NCI-H82 (cell line): ENCODE data around the gene AMOTL1.
A peak's percentile ranks its signal among the peaks of the same experiment; 100 is the strongest.
"Not testable (repeated sequence)": the region's sequence is repeated elsewhere in the genome, so short reads cannot be mapped to it uniquely, and the experiment has no call there.

ENCODE experiments used
- DNase-seq: peaks from one replicate; lab custom pipeline; 2025; lab: John Stamatoyannopoulos, UW

The AMOTL1 gene

DNA sequence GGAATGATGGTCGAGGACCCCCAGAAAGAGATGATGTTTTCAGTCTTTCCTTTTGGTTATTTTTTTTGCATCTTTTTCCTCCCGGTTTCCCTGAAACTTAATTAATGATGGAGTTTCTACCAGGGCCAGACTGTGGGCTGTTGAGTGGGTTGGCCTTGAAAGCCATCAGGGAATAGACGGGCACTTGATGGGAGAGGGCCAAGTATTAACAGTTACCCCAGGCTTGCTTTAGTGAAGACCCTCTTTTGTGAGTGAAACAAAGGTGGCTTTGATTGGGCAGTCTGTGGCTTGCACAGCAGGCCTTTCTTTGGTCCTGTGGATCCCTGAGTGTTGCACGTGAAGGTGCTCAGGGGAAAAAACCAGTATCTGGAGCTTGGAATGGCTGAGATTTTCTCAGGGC lies 56.9 kb downstream of the AMOTL1 start:
- DNase-seq, result no peak

DNA sequence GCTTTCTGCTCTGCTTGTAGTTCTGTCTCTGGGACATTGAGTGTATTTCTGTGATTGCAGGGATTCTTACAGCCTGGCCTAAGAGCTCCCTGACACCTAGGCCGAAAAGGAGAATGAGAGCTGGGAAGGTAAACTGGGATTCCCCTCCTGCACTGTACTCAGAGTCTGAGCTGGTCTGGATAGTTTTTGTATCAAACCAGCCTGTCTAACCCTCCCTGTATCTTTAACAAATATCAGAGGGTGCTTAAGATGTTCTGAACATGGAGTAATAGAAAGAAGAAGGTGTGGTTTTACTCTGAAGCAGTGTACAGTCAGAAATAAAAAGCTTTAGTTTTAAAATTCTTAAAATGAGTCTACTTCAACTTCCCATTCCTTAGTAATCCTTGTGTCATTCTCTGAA lies 57.3 kb downstream of the AMOTL1 start:
- DNase-seq, result no peak

DNA sequence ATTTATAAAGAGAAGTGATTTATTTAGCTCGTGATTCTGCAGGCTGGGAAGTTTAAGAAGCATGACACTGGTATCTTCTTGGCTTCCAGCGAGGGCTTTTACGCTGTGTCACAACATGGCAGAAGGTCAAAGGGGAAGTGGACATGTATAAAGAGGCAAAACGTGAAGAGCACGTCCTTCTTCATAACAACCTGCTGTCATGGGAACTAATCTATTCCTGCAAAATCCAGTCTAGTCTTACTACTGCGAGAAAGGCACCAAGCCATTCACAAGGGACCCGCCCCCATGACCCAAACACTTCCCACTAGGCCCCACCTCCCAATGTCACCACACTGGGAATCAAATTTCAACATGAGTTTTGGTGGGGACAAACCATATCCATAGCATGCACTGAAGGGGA lies 58.3 kb downstream of the AMOTL1 start:
- peak; percentile 10 for DNase-seq

DNA sequence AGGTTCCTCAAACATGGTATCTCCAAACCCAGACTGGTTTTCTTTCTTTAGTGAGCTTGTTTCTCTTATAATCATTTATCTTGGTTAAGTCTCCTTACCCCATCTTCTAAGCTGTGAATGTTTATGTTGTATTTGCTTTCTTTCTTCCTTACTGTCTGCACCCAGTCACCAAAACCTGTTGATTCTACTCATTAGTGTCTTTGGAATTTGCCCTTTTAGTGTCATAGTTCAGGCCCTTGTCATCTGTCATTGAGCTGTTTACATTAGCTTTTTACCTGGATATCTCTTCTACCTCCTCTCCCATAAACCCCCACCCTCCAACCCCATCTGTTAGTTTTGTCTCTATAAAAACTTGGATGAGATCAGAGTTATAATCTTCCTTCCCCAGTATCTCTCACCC lies 59.9 kb downstream of the AMOTL1 start:
- DNase-seq, result peak; percentile 51

DNA sequence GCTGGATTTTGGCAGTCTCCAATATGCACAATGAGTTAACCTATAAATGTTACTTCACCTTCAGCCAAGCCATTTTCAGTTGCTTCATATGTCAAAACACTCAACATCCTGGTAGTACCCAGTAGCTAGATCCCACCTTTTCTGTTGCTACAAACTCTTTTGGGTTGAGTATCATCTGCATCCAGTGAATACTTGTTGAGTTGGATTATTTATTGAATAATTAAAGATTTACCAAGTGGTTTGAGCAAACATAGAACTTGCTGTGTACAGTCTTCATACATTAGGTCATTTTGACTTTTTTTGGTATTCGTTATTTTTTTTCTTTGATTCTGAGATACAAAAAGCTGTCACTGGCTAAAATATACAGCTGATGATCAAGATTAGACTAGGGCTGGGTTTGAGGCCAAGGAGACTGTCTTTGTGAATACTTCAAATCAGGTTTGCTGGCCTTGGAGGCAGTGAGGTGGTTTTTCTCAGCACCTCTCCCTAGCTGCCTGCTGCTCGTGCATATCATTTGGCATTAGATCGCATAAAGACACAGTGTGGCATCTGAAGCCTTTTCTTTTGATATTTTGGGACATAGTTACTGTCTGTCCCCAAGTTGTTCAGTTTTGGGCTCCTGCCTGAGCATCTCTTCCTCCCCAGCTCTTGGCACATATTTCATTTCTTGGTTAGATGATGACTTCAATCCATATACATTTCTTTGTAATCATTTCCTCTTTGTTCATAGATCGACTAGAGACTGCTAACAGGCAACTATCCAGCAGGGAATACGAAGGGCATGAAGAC lies 62.8 kb downstream of the AMOTL1 start:
- DNase-seq, result no peak

DNA sequence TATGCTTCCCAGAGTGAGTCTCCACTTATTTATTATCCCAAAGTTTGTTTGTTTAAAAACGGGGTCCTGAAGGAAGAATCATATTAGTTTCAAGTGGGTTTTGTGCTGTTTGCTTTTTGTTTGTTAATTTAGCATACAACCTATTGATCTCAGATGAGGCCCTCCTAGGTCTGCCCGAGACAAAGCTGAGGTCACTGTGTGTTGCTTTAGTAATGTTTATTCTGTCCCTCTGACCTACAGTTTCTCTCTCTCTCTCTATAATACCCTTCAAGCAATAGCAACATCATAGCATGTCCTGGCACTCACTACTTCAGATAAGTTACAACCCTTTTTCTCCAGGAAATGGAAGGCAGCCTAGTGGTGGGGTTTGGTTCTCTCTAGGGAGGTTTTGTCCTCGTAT lies 63.4 kb downstream of the AMOTL1 start:
- DNase-seq, result no peak

DNA sequence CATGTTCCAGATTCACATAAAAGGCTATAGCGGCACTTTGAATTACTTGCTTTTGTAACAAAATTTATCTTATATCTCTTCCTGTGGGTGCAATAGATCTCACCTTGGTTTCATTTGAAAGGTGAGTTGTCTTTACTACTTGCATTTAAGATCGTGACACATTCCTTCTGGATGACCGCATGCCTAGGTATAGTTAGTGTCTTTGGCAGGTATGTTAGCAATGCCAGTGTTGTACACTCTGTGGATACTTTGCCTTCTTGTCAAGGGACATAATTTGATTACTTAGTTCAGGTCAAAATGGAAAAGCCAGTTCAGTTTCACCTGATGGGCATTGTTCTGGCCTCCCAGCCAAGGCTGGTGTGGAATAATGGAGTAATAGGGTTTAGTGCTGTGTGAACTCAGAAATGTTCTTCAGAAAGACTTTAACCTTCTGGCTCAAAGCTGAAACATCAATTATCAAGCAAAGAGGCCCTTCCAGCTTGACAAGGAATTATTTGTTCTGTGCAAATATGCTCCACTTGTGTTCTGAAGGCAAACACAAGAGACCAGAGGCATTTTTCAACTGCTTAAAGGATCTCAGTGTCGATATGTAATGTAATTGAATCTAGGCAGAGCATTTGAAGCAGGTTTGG lies 64.6 kb downstream of the AMOTL1 start:
- DNase-seq, result no peak

DNA sequence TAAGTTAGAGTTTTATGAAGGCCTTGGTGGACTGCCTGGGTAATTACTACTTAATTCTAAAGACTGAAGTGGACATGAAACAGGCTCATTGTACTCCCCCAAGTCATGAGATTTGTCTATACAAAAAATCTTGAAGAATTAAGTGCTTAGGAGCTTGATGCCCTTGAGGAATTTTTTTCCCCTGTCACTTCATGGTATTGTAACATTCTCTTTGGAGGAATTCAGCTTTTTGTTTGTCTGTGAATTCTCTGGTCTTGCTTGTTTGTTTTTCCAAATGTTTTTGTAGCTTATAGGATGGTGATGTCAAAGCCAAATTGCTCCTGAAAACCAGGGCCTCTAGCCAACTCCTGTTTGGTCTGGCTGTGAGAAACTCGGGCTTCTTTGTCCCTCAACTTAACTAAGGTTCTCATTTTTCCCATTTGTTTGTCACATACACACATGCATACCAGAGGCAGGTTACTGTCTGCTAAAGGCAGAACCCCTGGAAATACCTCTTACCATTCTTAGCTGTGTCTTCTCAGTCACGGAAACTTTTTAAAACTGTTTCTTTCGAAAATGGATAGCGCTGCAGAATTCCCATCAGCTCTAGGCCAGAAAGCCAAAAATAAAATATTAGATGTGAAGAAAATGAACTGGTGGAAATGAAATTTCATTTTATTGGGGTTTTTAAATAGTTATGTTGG lies 66.9 kb downstream of the AMOTL1 start:
- DNase-seq, result no peak

DNA sequence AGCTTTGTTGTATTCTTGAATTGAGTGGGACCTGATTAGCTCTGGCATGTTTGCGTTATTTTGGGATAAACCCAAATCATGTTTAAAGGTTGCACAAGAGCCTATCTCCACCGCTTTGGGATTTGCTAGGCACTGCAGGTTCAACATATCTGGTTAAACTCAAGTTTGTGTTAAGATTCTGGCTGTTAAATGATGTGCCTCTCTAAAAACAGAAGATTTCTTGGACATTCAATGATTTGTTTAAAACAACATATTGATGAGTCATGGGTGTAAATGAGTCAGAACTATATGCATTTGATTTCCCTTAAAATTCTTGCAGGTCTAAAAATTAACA lies 67.4 kb downstream of the AMOTL1 start:
- no peak for DNase-seq

DNA sequence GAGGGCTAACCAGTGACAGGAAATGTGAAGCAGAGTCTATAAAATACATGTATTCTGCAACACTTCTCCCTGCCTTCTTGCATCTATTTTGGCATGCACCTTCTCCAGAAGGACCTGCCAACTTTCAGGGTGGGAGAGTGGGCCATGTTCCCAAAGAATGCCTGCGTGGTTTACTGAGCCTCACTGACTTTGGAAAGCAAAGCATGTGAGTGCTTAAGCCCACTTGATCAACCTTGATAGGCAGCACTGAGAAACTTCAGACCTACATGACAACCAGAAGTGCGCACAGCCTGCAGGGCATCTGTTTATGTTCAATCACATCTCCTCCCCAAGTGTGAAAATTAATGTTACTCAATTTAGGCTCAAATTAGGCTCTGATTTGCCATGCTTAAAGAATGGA lies 69.2 kb downstream of the AMOTL1 start:
- no peak for DNase-seq

DNA sequence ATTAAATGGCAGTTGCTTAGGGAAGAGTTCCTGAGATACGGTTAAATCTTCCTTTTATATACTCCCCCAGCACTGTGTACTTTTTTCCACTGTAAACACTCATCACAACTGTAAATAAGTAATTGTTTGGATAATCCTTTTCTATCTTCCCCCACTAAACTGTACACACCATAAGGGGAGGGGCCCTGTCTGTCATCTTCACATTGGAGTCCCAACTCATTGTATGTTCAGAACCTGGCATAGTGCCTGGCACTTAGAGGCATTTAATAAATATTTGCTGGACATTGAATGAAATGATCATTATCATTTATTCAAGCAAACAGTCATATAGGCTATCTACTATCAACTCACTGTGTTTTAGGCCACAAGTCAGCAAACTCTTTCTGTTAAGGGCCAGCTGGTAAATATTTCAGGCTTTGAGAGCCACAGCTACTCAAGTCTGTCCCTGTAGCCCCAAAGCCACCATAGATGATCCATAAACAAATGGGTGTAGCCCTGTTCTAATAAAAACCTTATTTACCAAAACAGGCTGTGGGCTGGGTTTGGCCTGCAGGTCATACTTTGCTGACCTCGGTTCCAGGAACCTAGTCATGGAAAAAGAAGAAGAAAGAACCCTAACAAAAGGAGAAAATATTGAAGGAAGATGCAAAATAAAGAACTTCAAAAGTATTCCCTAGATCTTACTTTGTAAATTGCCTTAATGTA lies 70.0 kb downstream of the AMOTL1 start:
- no peak for DNase-seq

DNA sequence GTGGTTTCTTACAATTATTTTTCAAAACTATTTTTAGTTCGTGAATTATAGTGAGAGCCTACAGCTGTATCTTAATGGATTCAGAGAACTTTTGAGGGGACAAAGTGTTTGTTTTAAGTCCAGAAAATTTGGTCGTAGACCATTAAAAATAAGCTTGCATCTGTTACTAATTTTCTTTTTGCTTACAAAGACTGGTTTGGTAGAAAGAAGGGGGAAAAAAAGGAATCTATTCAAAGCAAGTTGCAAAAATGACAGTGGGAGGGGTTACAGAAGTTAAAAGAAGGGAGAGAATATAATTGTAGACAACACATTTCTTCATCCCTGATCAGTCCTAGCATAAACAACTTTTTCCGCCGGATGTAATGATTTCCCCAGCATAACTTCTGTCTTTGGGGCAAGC lies 72.1 kb downstream of the AMOTL1 start:
- no peak for DNase-seq

DNA sequence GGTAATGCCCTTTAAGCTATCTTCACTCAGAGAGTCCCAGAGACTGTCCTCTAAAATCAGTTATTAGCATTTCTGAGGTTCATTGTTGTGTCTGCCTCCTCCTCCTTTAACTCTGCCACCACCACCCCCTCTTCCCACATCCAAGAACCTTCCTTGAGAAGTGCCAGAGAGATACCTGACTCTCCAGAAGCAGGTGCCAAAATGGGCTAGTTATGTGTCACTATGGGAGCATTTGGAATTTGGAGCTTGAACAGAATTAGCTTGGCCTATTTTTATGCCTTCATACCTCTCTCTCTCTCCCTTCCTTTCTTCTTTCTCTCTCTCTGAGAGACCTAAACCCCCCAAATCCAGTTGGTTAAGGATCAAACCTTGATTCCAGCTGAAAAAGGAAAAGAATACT lies 75.9 kb downstream of the AMOTL1 start:
- no peak for DNase-seq

DNA sequence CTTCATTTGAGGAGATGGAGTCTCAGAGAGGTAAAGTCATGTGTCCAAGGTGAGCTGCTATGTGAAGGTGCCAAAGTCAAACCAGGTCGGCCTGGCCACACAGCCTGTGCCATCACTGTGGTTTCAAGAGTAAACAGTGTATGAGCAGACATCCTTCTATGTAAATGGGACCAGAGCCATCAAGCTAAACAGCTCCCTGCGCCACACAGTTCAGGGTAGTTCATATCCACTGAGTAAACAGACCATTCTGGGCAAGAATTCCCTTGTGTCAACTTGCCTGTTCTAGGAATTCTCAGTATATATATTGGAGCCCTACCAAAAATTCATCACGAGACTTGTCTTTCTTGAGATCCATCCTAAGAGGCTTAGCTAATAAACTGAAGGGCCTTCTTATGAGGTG lies 77.5 kb downstream of the AMOTL1 start:
- no peak for DNase-seq

DNA sequence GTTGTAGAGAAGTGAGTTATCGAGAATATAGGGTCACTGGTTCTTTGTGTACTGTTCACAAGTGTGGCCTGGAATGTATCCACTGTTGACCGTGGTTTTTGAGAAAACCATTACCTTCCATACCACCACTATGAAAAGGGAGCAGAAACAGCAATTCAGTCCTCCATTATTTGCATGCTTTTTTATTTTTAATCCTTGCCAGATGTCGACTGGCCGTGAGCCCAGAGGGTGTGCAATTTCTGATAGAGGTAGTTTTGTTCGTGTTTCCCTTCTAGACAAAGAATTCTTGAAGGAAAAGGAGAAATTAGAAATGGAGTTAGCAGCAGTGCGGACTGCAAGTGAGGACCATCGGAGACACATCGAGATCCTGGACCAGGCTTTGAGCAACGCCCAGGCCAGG lies 81.7 kb downstream of the AMOTL1 start:
- DNase-seq, result no peak

DNA sequence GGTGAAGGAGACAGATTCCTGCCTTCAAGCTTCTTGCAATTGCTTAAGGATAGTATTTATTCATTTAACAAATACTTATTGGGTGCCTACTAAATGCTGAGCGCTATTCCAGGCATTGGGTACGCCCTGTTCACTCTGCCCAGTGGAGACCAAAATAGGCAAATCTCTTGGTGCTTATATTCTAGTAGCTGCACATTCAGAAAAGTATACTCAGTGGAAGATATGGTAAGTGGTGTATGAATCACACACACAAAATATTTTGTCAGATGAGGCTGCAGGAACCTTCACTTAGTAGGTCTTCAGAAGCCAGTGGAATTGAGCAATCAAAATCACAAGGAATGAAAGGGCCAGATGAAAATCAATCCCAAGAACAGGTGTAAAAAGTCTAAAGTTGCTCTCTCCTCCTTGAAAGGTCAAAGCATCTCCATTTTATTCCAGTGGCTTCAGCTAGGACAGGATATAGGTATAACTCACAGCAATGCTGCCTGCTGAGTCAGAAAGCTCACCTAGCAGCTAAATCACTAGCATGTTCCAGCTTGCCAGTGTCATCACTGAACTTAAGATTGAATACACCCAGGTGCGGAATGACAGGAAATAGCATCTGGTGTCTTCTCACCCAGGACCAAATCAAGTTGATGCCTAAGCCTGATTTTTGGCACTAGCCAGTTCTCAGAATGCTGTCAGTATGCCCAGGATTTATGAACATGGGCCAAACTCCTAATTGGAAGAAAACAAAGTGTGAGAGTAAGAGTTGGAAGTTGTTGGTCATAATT lies 83.9 kb downstream of the AMOTL1 start:
- no peak for DNase-seq

DNA sequence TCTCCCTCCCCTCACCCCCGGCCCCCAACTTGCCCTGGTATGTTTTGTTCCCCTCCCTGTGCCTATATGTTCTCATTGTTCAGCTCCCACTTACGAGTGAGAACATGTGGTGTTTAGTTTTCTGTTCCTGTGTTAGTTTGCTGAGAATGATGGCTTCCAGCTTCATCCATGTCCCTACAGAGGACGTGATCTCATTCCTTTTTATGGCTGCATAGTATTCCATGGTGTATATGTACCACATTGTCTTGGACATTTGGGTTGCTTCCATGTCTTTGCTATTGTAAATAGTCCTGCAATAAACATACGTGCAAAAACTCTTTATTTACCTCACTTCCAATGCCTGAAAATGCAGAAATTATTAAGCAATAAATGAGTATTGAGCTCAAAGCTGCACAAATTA lies 85.1 kb downstream of the AMOTL1 start:
- DNase-seq, result not testable (repeated sequence)

DNA sequence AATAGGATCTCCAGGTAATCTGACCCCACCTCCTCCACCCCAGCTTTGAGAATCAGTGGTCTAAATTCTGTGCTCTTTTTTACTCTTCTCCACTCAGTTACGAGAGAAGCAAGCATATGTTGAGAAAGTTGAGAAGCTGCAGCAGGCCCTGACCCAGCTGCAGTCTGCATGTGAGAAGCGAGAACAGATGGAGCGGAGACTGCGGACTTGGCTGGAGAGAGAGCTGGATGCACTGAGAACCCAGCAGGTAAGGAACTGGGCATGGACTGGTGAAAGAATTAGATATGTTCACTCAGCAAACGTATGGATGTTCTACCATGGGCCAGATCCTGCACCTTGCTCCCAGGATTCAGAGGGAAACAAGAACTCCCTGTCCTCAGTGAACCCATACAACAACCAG lies 85.7 kb downstream of the AMOTL1 start:
- DNase-seq, result no peak

DNA sequence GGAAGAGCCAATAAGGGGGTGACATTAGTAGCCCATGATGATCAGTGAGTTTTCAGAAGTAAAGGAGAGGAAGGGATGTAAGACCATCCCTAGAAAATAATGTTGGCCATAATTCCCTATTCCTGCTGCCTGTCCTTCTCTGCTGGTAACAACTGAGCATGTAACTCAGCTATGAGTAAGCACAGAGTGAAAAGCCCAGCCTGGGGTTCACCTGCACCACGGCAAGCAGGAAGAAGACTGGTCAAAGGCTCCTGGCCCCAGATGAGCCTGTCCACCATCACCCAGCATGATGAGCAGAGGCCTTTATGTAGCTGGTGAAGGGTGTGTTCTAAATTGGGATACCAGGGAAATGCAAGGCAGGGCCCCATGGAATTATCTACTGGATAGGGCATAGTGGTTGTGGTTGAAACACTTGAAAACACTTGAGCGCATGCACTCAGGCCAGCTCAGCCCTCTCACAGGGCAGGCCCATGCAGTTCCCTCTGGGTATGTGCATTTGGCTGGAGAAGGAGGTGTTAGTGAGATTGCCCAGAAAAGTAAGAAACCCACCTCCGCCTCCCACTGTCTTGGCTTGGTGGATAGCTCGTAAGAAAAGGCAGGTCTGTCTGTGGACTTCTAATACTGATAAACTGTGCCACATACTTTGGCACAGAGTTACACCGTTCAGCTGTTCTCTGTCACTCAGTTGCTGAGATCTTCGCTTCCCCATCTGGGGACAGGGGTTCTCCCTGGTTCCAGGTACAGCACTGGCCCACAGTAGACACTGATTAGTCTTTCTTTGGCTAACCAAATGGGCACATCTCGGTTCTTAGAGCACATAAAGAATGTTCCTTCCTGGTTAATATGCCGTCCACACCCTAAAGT lies 86.8 kb downstream of the AMOTL1 start:
- DNase-seq, result no peak

DNA sequence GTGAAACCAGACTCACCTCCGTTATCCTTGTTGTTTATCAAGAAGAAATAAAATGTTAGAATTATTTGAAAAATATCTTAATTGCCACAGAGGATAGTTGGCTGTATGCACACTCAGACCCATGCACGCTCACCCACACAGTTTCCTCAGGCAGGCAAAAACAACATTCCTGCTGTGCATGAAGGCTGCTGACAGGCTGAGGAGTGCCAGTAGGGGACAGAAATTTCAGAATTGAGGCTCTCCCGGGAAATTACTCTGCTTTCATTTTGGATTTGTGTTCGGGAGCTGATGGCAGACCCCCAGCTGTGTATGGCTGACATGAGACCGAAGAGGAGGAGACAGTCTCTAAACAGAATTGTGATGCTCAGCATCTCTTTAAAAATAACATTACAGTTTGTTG lies 87.5 kb downstream of the AMOTL1 start:
- DNase-seq, result no peak

DNA sequence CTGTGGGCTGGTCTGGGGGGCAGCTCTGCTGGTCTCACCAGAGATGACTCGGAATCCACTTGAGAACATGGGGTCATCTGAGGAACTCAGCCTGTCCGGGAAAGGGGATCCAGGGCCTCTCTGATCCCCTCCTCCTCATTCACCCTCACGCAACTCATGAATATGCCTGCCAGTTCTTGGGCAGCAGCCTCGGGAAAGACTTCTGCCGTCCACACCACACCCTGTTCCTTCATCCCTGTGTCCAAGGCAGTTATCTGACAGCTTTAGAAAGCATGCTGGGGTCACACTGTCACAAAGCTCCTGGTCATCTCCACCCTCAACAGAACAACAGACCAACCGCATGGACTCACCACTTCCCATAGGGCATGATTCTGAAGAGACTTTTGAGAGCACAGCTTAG lies 88.3 kb downstream of the AMOTL1 start:
- no peak for DNase-seq
